MG63 (cell line): ENCODE data around the gene ABHD5. TPM values are rescaled to one million over a fixed set of nuclear protein-coding genes. Genes with fewer than 3 reads are reported as not detected.
"Not testable (repeated sequence)": the region's sequence is repeated elsewhere in the genome, so short reads cannot be mapped to it uniquely, and the experiment has no call there.

Experiments
- DNase-seq: peaks from one replicate; pipeline ENCODE4 v3.0.0-alpha.2; 2020
- H3K27me3 ChIP-seq: fragments of 250-450 bp; sonication (Bioruptor Pico); 2 replicates; pipeline ENCODE4 v1.5.1; 2020; ENCODE audit warnings: mild to moderate bottlenecking, moderate library complexity
- H3K36me3 ChIP-seq: fragments of 250-450 bp; sonication (Bioruptor Pico); 2 replicates; pipeline ENCODE4 v1.5.1; 2020; ENCODE audit warnings: mild to moderate bottlenecking, moderate library complexity
- H3K4me3 ChIP-seq: fragments of 250-450 bp; sonication (Bioruptor Pico); 2 replicates; pipeline ENCODE4 v1.5.1; 2020; ENCODE audit warnings: mild to moderate bottlenecking, moderate library complexity
- H3K9me3 ChIP-seq: fragments of 250-450 bp; sonication (Bioruptor Pico); 2 replicates; pipeline ENCODE4 v1.5.1; 2020; ENCODE audit warnings: mild to moderate bottlenecking, moderate library complexity
- total RNA-seq: library from RNA; depleted of rRNA; stranded (reverse); fragments of >200 nt; shearing (Covaris generic); gene quantifications from 2 replicates; pipeline ENCODE4 v1.2.3, GENCODE V29; 2014; ENCODE audit warnings: low replicate concordance

Gene ABHD5
- total RNA-seq, 1 experiment from 2014 or later = 20.9 TPM

DNA sequence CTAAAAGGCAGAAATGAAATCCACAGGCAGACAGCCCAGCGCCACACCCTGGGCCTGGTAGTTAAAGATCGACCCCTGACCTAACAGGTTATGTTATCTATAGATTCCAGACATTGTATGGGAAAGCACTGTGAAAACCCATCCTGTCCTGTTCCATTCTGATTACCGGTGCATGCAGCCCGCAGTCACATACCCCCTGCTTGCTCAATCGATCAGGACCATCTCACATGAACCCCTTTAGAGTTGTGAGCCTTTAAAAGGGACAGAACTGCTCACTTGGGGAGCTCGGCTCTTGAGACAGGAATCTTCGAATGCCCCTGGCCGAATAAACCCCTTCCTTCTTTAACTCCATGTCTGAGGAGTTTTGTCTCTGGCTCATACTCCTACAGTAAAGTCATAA is 12.4 kb upstream of the ABHD5 start:
- not testable (repeated sequence) for H3K9me3 ChIP-seq, DNase-seq, H3K4me3 ChIP-seq, H3K36me3 ChIP-seq, H3K27me3 ChIP-seq

DNA sequence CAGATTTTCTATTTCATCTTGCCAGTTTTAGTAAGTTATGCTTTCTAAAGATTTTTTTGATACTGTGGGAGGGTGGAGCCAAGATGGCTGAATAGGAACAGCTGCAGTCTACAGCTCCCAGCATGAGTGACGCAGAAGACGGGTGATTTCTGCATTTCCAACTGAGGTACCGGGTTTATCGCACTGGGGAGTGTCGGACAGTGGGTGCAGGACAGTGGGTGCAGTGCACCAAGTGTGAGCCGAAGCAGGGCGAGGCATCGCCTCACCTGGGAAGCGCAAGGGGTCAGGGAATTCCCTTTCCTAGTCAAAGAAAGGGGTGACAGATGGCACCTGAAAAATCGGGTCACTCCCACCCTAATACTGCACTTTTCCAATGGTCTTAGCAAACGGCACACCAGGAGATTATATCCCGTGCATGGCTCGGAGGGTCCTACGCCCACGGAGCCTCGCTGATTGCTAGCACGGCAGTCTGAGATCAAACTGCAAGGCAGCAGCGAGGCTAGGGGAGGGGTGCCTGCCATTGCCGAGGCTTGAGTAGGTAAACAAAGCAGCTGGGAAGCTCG is 11.8 kb upstream of the ABHD5 start:
- DNase-seq, H3K9me3 ChIP-seq, H3K4me3 ChIP-seq, H3K36me3 ChIP-seq, H3K27me3 ChIP-seq: not testable (repeated sequence)

DNA sequence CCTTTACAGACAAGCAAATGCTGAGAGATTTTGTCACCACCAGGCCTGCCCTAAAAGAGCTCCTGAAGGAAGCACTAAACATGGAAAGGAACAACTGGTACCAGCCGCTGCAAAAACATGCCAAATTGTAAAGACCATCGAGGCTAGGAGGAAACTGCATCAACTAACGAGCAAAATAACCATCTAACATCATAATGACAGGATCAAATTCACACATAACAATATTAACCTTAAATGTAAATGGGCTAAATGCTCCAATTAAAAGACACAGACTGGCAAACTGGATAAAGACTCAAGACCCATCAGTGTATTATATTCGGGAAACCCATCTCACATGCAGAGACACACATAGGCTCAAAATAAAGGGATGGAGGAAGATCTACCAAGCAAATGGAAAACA is 9.9 kb upstream of the ABHD5 start:
- not testable (repeated sequence) for DNase-seq, H3K27me3 ChIP-seq, H3K36me3 ChIP-seq

DNA sequence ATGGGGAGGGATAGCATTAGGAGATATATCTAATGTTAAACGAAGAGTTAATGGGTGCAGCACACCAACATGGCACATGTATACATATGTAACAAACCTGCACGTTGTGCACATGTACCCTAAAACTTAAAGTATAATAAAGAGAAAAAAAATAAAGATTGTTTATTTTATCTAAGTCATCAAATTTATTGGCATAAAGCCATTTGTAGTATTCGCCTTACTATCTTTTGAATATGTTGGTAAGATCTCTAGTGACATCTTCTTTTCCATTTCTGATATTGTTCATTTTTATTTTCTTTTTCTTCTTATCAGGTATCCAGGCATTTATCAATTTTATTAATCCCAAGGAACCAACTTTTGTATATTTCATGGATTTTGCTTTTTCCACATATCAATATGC is 5.8 kb upstream of the ABHD5 start:
- no peak for DNase-seq
- Histone ChIP-seq H3K4me3 (no peak overlapping the region), H3K27me3 (no peaks in the 10 kb centered on the region), H3K9me3 (no peaks in the 10 kb centered on the region), H3K36me3 (no peaks in the 10 kb centered on the region)

More for the DNA sequence above, 9.9 kb upstream of the ABHD5 start:
- H3K4me3 ChIP-seq, H3K9me3 ChIP-seq: not testable (repeated sequence)

DNA sequence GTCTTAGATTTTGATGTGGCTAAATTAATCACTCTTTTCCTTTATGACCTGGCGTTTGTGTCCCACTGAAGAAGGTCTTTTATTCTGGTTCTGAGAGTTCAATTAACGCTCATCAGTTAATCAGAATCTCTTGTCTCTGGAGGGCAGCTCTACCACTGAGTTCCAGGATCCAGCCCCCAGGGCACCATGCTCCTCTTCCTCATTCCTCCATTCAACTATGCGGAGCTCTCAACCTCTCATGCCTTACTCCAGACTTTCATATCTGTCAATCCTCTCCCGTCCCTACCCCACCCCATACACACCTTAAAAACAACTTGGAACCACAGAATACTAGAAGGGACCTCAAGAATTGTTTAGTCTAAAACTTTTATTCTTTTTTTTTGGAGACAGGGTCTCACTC is 4.8 kb upstream of the ABHD5 start:
- no peaks in the 10 kb centered on the region for H3K36me3 ChIP-seq
- no peak for DNase-seq
- H3K9me3 ChIP-seq = no peaks in the 10 kb centered on the region
- no peaks in the 10 kb centered on the region for H3K27me3 ChIP-seq
- no peak overlapping the region for H3K4me3 ChIP-seq

DNA sequence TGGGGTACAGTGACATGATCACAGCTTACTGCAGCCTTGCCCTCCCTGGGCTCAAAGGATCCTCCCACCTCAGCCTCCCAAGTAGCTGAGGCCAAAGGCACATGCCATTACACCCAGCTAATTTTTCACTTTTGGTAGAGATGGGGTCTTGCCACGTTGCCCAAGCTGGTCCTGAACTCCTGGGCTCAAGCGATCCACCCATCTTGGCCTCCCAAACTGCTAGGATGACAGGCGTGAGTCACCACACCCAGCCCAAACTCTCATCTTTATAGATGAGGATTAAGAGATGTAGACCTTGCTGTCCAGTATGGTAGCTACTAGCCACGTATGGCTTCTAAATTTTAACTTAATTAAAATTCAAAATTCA is 4.4 kb upstream of the ABHD5 start:
- H3K27me3 ChIP-seq = no peaks in the 10 kb centered on the region
- H3K36me3 ChIP-seq = no peaks in the 10 kb centered on the region
- no peak for DNase-seq
- H3K9me3 ChIP-seq = no peaks in the 10 kb centered on the region
- H3K4me3 ChIP-seq = no peak overlapping the region

DNA sequence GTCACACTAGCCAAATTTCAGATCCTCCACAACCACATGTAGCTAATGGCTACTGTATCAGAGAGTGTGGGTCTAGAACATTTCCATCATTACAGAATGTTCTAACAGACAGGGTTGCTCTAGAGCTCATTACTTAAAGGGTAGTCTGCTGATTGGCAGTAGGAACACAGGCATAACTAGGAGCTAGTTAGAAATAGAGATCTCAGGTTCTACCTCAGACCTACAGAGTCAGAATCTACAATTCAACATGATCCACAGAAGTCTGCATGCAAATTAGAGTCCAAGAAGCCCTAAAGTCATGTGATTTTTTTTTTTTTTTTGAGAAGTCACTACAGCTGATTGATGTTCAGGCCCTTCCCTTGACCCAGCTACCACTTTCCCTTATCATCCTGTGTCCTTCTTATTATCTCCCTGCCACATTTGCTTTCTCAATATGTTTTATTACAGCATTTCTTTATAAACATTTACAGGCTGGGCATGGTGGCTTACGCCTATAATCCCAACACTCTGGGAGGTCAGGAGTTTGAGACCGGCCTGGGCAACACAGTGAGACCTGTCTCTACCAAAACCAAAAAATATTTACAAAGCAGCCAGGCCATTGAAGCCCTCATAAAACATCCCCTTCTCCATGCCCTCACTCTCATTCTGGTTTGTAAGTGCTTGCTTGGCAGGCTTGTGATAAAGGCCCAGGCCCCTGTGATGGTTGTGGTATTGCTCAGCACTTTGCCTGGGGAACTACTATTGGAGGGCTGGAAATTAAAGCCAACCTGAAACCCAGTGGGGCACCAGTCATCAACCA is 3.8 kb upstream of the ABHD5 start:
- H3K27me3 ChIP-seq = no peaks in the 10 kb centered on the region
- H3K36me3 ChIP-seq = no peaks in the 10 kb centered on the region
- no peaks in the 10 kb centered on the region for H3K9me3 ChIP-seq

DNA sequence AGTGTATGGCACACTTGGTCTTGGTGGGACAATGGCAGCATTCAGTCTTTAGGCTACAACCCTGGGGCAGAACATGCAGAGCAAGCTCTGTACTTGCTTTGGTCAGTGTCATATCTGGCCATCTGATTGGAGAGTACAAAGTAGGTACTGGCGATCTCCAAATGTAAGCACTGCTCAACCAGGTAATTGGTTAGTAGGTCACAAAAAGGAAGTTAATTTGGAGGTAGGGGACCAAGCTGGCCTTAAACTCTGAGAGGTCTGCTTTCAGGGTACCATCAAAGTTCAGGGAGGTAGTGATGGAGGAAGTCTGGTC is 3.3 kb upstream of the ABHD5 start:
- Histone ChIP-seq H3K27me3 (no peaks in the 10 kb centered on the region), H3K4me3 (no peak overlapping the region), H3K36me3 (no peaks in the 10 kb centered on the region), H3K9me3 (no peaks in the 10 kb centered on the region)
- no peak for DNase-seq

More for the DNA sequence above, 3.8 kb upstream of the ABHD5 start:
- H3K4me3 ChIP-seq = no peak overlapping the region
- DNase-seq = no peak

DNA sequence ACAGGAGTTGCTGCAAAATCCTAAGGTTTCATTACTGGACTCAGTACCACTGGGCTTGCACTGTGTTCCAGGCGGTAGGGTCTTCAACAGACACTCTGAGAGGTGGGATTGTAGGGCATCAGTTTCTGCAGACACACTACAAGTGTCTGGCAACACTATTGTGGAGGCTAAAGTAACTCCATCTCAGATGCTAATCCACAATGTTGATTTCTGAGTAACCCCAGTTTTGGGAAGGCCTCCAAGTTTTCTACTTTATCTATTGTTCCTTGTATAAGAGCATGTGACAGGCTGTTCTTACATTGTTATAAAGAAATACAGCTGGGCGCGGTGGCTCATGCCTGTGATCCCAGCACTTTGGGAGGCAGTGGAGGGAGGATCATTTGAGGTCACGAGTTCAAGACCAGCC is 2.5 kb upstream of the ABHD5 start:
- DNase-seq = no peak

DNA sequence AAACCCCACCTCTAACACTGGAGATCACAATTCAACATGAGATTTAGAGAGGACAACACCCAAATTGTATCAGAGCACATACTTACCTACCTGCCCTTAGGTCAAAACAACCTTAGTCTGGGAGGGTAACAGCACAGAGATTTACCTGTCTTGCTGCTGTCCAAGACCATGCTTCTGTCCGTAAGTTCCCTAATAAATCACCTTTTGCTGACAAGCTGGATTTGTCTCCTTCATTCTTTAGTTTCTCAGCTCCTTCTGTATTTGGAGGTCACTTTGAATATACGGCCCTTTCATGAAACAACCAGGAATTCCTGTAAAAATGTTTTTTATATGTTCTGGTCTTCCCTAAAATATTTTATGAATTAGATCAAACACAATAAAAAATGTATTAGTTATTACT is 1.6 kb upstream of the ABHD5 start:
- DNase-seq = no peak
- Histone ChIP-seq H3K27me3 (no peaks in the 10 kb centered on the region), H3K36me3 (no peaks in the 10 kb centered on the region), H3K4me3 (no peak overlapping the region), H3K9me3 (no peaks in the 10 kb centered on the region)

More for the DNA sequence above, 2.5 kb upstream of the ABHD5 start:
- H3K27me3 ChIP-seq = no peaks in the 10 kb centered on the region
- no peaks in the 10 kb centered on the region for H3K36me3 ChIP-seq
- no peak overlapping the region for H3K4me3 ChIP-seq
- no peaks in the 10 kb centered on the region for H3K9me3 ChIP-seq

DNA sequence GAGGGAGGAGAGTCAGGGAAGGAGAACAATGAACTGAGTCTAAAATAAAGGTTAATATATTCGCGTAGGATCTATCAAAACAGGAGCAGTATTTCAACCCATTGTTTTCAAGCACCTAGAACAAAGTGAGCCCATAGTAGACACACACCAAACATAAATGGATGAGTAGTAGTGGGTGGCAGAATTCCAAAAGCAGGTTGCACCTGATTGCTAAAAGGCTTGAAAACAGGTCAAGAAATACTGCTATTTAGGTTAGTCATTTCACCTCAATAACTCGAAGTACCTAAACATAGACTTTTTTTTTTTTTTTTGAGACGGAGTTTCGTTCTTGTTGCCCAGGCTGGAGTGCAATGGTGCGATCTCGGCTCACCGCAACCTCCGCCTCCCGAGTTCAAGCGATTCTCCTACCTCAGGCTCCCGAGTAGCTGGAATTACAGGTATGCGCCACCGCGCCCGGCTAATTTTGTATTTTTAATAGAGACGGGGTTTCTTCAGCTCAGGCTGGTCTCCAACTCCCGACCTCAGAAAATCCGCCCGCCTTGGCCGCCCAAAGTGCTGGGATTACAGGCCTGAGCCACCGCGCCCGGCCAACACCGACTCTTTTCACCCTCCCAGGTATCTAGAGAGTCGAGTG is 855 bp upstream of the ABHD5 start:
- peak overlapping the region; percentile 57 for H3K4me3 ChIP-seq
- no peak for DNase-seq
- H3K9me3 ChIP-seq = no peaks in the 10 kb centered on the region
- H3K36me3 ChIP-seq = no peaks in the 10 kb centered on the region
- H3K27me3 ChIP-seq = no peaks in the 10 kb centered on the region

DNA sequence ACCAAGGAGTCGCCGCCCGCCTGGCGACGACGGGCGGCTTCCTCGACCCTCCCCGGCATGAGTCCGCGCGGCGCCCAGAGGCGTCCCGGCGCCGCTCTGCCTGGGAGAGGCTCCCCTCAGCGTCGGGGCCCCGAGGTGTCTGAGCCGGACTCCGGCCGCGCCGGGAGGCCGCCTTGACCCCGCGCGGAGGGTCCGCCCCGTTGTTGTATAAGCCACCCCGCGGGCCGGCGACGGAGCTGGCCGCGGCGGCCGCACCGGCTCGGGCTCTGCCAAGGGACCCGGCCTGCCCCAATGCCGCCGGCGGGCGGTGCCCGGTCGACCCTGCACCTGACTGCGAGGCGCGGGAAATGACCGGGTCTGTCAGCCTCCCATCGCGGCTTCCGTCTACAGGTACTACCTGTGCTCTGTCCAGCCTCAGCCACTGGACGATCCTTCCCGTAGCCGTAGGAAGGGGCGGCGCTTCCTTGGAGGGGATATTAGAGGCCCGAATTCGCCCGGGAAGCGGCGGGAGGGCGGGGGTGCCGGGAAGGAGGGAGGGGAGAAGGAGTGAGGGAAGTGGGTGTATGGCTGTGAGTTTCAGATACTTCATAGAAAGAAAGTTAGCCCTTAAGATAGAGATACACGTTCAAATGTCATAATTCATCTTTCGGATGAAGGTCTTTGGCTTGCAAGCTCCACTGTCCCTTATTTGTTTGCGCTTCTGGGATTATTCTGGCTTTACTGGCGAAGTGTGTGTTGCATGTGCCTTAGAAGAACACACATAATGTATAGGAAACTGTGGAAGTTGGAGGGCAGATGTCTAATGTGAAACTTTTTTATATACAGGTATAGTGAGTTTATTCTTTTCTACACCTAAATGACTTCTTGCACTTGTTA is 620 bp downstream of the ABHD5 start:
- no peaks in the 10 kb centered on the region for H3K9me3 ChIP-seq
- no peaks in the 10 kb centered on the region for H3K27me3 ChIP-seq
- H3K4me3 ChIP-seq = peak overlapping the region; percentile 57
- peak; percentile 56 for DNase-seq
- no peaks in the 10 kb centered on the region for H3K36me3 ChIP-seq

DNA sequence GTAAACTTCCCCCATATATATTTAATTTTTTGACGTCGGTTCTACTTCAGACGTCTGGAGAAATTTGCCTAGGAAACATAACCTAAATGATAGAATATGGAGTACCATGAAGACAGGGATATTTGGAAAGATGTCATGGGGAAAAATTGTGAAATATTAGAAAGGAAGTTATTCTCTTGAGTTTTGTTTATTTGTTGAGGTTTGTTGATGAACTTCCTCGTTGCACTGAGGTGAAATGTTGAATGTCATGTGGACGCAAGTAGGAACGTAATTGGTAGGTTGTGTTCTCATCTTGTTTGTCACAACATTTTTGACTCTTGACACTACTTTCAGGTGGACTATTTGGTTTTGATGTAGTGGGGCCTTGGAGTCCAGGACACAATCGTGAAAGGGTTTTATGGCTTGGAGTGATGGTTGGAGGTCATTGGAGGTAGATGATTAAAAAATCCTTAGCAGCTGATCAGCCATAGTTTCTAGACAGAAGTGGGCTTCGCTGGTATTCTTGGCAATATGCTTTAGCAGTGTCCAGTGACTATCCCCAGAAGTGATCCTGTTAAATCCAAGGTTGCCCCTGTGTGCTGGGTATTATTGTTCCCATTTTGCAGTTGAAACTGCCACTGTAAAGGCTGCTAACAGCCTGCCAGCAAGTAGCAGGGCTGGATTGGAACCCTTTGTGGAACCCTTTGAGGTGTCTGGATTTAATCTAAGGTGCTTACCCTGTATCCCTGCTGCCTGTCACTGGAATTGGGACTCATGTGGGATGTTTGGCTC is 1.5 kb downstream of the ABHD5 start:
- DNase-seq = no peak
- no peaks in the 10 kb centered on the region for H3K9me3 ChIP-seq
- H3K27me3 ChIP-seq = no peaks in the 10 kb centered on the region
- no peaks in the 10 kb centered on the region for H3K36me3 ChIP-seq
- H3K4me3 ChIP-seq = peak overlapping the region; percentile 57

DNA sequence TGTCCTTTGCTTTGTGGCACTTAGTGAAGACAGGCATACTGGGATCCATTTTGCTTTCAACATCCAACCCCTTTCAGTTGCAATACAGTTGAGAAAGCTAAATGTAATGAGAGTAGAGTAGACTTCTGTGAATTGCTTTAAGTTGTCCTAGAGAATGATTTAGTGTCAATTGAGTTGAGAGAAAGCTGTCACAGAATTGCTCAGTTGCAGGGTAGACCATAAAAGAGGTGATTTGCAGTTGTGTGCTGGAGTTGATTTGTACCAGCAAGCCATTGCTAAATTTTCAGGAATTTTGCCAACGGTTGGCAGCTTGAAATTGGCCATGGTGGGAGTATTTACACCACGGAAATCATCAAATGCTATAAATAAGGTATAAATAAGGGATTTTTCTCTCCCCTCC is 2.2 kb downstream of the ABHD5 start:
- Histone ChIP-seq H3K27me3 (no peaks in the 10 kb centered on the region), H3K36me3 (no peaks in the 10 kb centered on the region), H3K4me3 (no peak overlapping the region), H3K9me3 (no peaks in the 10 kb centered on the region)
- DNase-seq = peak; percentile 16

DNA sequence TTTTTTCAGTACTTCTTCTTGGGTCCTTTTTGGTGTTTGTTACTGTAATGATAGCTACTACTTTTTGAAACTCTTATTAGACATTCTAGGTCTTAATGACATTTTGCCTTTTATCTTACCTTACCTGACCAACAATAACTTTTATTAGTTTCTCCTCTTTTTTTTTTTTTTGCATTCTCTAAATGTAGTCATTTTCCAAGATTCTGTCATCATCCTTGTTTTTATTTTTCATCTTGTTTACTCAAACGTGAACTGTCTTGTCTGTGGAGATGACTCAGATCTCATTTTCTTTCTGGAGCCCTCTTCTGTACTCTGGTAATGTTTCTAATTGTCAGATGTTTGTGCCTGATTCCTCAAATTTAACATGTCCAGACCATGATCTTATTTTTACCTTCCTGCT is 2.9 kb downstream of the ABHD5 start:
- Histone ChIP-seq H3K9me3 (no peaks in the 10 kb centered on the region), H3K4me3 (no peak overlapping the region), H3K36me3 (no peaks in the 10 kb centered on the region), H3K27me3 (no peaks in the 10 kb centered on the region)
- no peak for DNase-seq

DNA sequence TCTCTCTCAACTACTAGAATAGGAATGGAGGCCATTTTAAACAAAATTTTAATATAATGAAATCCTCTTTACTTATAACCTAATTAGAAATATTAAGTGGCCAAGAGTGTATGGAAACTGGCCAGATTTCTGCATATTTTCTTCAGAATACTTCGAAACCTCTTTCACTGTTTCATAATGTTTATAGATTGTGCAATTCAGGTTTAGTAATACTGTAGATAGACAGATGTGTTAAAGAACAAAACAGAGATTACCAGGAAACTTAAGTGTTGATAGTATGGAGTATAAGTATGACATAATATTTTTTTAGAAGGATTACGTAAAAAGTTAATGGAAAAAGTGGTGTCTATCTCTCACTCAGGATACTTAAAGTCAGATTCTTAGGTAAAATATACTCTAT is 4.7 kb downstream of the ABHD5 start:
- H3K9me3 ChIP-seq = no peaks in the 10 kb centered on the region
- H3K36me3 ChIP-seq = no peaks in the 10 kb centered on the region
- no peak for DNase-seq
- no peak overlapping the region for H3K4me3 ChIP-seq
- H3K27me3 ChIP-seq = no peaks in the 10 kb centered on the region

DNA sequence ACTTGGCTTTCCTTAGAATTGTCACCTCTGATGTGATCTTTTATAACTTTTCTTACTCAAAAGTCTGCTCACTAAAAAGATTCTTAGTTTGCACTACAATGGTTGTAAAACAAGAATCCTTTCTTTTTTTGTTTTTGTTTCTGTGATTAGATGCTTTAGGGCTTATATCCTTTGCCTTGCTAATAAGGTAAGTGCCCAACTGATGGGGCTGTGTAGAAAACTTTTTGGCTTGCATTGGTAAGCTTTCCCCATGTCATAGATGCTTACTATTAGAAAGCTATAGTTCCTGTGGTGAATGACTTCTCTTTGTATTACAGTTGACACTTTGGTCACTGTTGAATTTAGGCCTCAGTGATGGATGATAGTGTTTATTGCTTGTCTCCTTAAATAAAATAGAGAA is 5.1 kb downstream of the ABHD5 start:
- no peak for DNase-seq
- H3K9me3 ChIP-seq = no peaks in the 10 kb centered on the region
- H3K27me3 ChIP-seq = no peaks in the 10 kb centered on the region
- H3K4me3 ChIP-seq = no peak overlapping the region
- no peaks in the 10 kb centered on the region for H3K36me3 ChIP-seq
